SK-N-MC (cell line): ENCODE results near the gene MOV10L1.

Experiments used
- EZH2 ChIP-seq: fragments of 200-600 bp; sonication (generic); IDR thresholded peaks from one replicate; pipeline ENCODE4 v1.6.1; 2017; ENCODE audit warnings: antibody characterized with exemption
- FOXP2 ChIP-seq: optimal IDR thresholded peaks from 2 replicates; pipeline ENCODE3; 2011; ENCODE audit warnings: mild to moderate bottlenecking, moderate library complexity; ENCODE audit not compliant: insufficient read depth; ENCODE audit errors: extremely low read length, control extremely low read depth
- POLR2AphosphoS5 ChIP-seq: IDR thresholded peaks from 2 replicates; pipeline ENCODE4 v1.6.1; 2012; ENCODE audit warnings: mild to moderate bottlenecking, low read depth, low read length, borderline replicate concordance

- TF ChIP-seq POLR2AphosphoS5 (no peak), EZH2 (no peak), FOXP2 (no peak)
Observed at GRCh38 chr22:50171965-50172421, 82.2 kb downstream of the MOV10L1 start.
